Measurements from ENCODE around the gene ZSCAN25. TPM values are rescaled to one million over a fixed set of nuclear protein-coding genes. Genes with fewer than 3 reads are reported as not detected.
"Not testable (repeated sequence)": the region's sequence is repeated elsewhere in the genome, so short reads cannot be mapped to it uniquely, and the experiment has no call there.

The ZSCAN25 gene
- 10 to 100 TPM; 16.3 to 22.4 (median 20.8) TPM for polyA plus RNA-seq (ENCODE audit: insufficient read depth in 1 of 5, insufficient read length in 5 of 5, low replicate concordance in 1 of 5)
- long read RNA-seq, donor 1, full-length matches to known transcripts = 2 of 2 reads
- long read RNA-seq, donor 1, partial matches to known transcripts = 0 of 2 reads
- long read RNA-seq, donor 1, other reads (novel, unspliced or antisense) = 0 of 2 reads
- long read RNA-seq, donor 2 = 0 reads
- long read RNA-seq, donor 3, partial matches to known transcripts = 20 of 20 reads
- long read RNA-seq, donor 3, other reads (novel, unspliced or antisense) = 0 of 20 reads
- long read RNA-seq, donor 4, full-length matches to known transcripts = 3 of 3 reads
- long read RNA-seq, donor 4, partial matches to known transcripts = 0 of 3 reads
- long read RNA-seq, donor 4, other reads (novel, unspliced or antisense) = 0 of 3 reads
- long read RNA-seq, donor 5, full-length matches to known transcripts = 4 of 4 reads
- long read RNA-seq, donor 5, partial matches to known transcripts = 0 of 4 reads
- long read RNA-seq, donor 5, other reads (novel, unspliced or antisense) = 0 of 4 reads
- long read RNA-seq, donor 6, full-length matches to known transcripts = 2 of 2 reads
- long read RNA-seq, donor 6, partial matches to known transcripts = 0 of 2 reads
- long read RNA-seq, donor 6, other reads (novel, unspliced or antisense) = 0 of 2 reads
- long read RNA-seq, donor 7, full-length matches to known transcripts = 1 of 1 reads
- long read RNA-seq, donor 7, partial matches to known transcripts = 0 of 1 reads
- long read RNA-seq, donor 7, other reads (novel, unspliced or antisense) = 0 of 1 reads
- long read RNA-seq, donor 8, full-length matches to known transcripts = 1 of 1 reads
- long read RNA-seq, donor 8, partial matches to known transcripts = 0 of 1 reads
- long read RNA-seq, donor 8, other reads (novel, unspliced or antisense) = 0 of 1 reads

- peak; percentile 87 to 89 for DNase-seq
These were observed at the start of gene ZSCAN25 for GRCh38 chr7:99616359-99617191. TSS of gene ZSCAN25 (plus strand) at chr7:99616946. CDS start at chr7:99619607, 2,661 bp downstream.

GRCh38 chr7:99568770-99569169 is 48.0 kb upstream of the ZSCAN25 start:
- not testable (repeated sequence) for DNase-seq

- no peak for DNase-seq
These were observed 45.0 kb upstream of the ZSCAN25 start for GRCh38 chr7:99571768-99572167.

GRCh38 chr7:99573257-99573656 is 43.5 kb upstream of the ZSCAN25 start:
- DNase-seq = no peak

- DNase-seq = no peak
These were observed 40.5 kb upstream of the ZSCAN25 start for GRCh38 chr7:99576251-99576650.

GRCh38 chr7:99579281-99579955 is 37.3 kb upstream of the ZSCAN25 start:
- DNase-seq = no peak

GRCh38 chr7:99579956-99580777 is 36.6 kb upstream of the ZSCAN25 start:
- peak; percentile 43 to 56 for DNase-seq

- DNase-seq = not testable (repeated sequence)
These were observed 35.9 kb upstream of the ZSCAN25 start for GRCh38 chr7:99580778-99581332.

GRCh38 chr7:99588868-99589267 is 27.9 kb upstream of the ZSCAN25 start:
- DNase-seq = no peak

- DNase-seq = no peak
These were observed 21.6 kb upstream of the ZSCAN25 start for GRCh38 chr7:99594948-99595745.

GRCh38 chr7:99596408-99596955 is 20.3 kb upstream of the ZSCAN25 start:
- no peak for DNase-seq

- no peak for DNase-seq
These were observed 18.8 kb upstream of the ZSCAN25 start, which contains the start of gene TMEM225B for GRCh38 chr7:99597762-99598501. TSS of gene TMEM225B (plus strand) at chr7:99598267. CDS start at chr7:99604389, 6,122 bp downstream.

- no peak for DNase-seq
These were observed 16.9 kb upstream of the ZSCAN25 start for GRCh38 chr7:99599836-99600235.

- DNase-seq = no peak
These were observed 15.0 kb upstream of the ZSCAN25 start for GRCh38 chr7:99601656-99602310.

- DNase-seq = no peak
These were observed 11.2 kb upstream of the ZSCAN25 start for GRCh38 chr7:99605527-99605926.

- DNase-seq = no peak
These were observed 10.2 kb upstream of the ZSCAN25 start for GRCh38 chr7:99606531-99606930.

GRCh38 chr7:99607548-99607947 is 9.2 kb upstream of the ZSCAN25 start:
- DNase-seq = no peak

All from right lung (tissue), 10 donors.